ENCODE measurements around the gene CRADD. TPM values are rescaled to one million over a fixed set of nuclear protein-coding genes. Genes with fewer than 3 reads are reported as not detected.

CRADD gene
- total and polyA plus RNA-seq, 2 experiments from 2014 or later, result 18.6 to 21.5 TPM

- H3K9me2 ChIP-seq (ENCODE audit: insufficient read depth), result no peaks in the 10 kb centered on the region
- H3K27ac ChIP-seq, result peak overlapping the region; percentile 87
- no peak for DNase-seq
- H3F3A ChIP-seq (ENCODE audit: insufficient read depth), result no peaks in the 10 kb centered on the region
- H3K4me1 ChIP-seq (ENCODE audit: insufficient read depth), result peaks cover 35% of the 10 kb centered on the region
- H3K27me3 ChIP-seq (replicated peaks; ENCODE audit: insufficient read depth), result no peaks in the 10 kb centered on the region
- no peaks in the 10 kb centered on the region for H4K20me1 ChIP-seq (ENCODE audit: insufficient read depth)
- H3K4me3 ChIP-seq, result peak overlapping the region; percentile 90
- no peaks in the 10 kb centered on the region for H3K36me3 ChIP-seq (ENCODE audit: low read depth)
- H2AFZ ChIP-seq, result peak overlapping the region; percentile 97
- in situ Hi-C loops (cut with MboI), result loop anchor here (5.0 to 10.0 kb wide), 2 partner anchors 171 to 351 kb away; partner anchors contain the start of gene SOCS2
- 90 to 91% methylated on average over 9 of the region's 9 CpGs for WGBS, 2 experiments (ENCODE audit: low coverage in 1 of 2, low lambda C conversion rate in 2 of 2, missing lambda C conversion rate in 2 of 2)
- peaks cover 16% of the 10 kb centered on the region; the same call in 1 of the 2 replicates for H3K79me2 ChIP-seq (ENCODE audit: insufficient read depth)
- peak overlapping the region; percentile 86 for H3K9ac ChIP-seq
- H3K4me2 ChIP-seq (ENCODE audit: unreplicated experiment), result peak overlapping the region; percentile 96
- TF ChIP-seq EZH2phosphoT487 (IDR thresholded peaks at IDR 0.05; ENCODE audit: insufficient read depth, low read depth) (no peak), EZH2 (IDR thresholded peaks at IDR 0.05; ENCODE audit: insufficient read depth, poor library complexity, severe bottlenecking) (no peak)
- no peaks in the 10 kb centered on the region for H3K9me3 ChIP-seq (ENCODE audit: low read depth)
Observed at GRCh38 chr12:93743229-93743998, 66.2 kb downstream of the CRADD start.

- H3K27ac ChIP-seq, result no peak overlapping the region
- H2AFZ ChIP-seq, result no peak overlapping the region
- H3K4me1 ChIP-seq (ENCODE audit: insufficient read depth), result peaks cover 27% of the 10 kb centered on the region
- H3K27me3 ChIP-seq (replicated peaks; ENCODE audit: insufficient read depth), result no peaks in the 10 kb centered on the region
- H3K79me2 ChIP-seq (ENCODE audit: insufficient read depth), result peaks cover 12% of the 10 kb centered on the region; the same call in 1 of the 2 replicates
- no peak for DNase-seq
- H3K9me3 ChIP-seq (ENCODE audit: low read depth), result no peaks in the 10 kb centered on the region
- H4K20me1 ChIP-seq (ENCODE audit: insufficient read depth), result no peaks in the 10 kb centered on the region
- H3K4me2 ChIP-seq (ENCODE audit: unreplicated experiment), result no peak overlapping the region
- in situ Hi-C loops (cut with MboI), result loop anchor here (5.0 to 10.0 kb wide), 2 partner anchors 172 to 351 kb away; partner anchors contain the start of gene SOCS2
- no peaks in the 10 kb centered on the region for H3K9me2 ChIP-seq (ENCODE audit: insufficient read depth)
- WGBS, 2 experiments (ENCODE audit: low coverage in 1 of 2, low lambda C conversion rate in 2 of 2, missing lambda C conversion rate in 2 of 2), result 96 to 97% methylated on average over 4 of the region's 4 CpGs
- TF ChIP-seq EZH2phosphoT487 (IDR thresholded peaks at IDR 0.05; ENCODE audit: insufficient read depth, low read depth) (no peak), EZH2 (IDR thresholded peaks at IDR 0.05; ENCODE audit: insufficient read depth, poor library complexity, severe bottlenecking) (no peak)
- H3K4me3 ChIP-seq, result no peak overlapping the region
- H3K9ac ChIP-seq, result no peak overlapping the region
- H3F3A ChIP-seq (ENCODE audit: insufficient read depth), result no peaks in the 10 kb centered on the region
- no peaks in the 10 kb centered on the region for H3K36me3 ChIP-seq (ENCODE audit: low read depth)
Observed at GRCh38 chr12:93743999-93744689, 67.0 kb downstream of the CRADD start.

GRCh38 chr12:93745286-93745685 is 68.1 kb downstream of the CRADD start:
- Histone ChIP-seq H3K9me3 (ENCODE audit: low read depth) (no peaks in the 10 kb centered on the region), H3K9me2 (ENCODE audit: insufficient read depth) (no peaks in the 10 kb centered on the region), H3K4me2 (ENCODE audit: unreplicated experiment) (no peak overlapping the region), H3K9ac (no peak overlapping the region), H3K36me3 (ENCODE audit: low read depth) (no peaks in the 10 kb centered on the region), H4K20me1 (ENCODE audit: insufficient read depth) (no peaks in the 10 kb centered on the region), H3K79me2 (ENCODE audit: insufficient read depth) (peaks cover 2% of the 10 kb centered on the region; the same call in 1 of the 2 replicates), H2AFZ (no peak overlapping the region), H3K4me3 (no peak overlapping the region), H3K27me3 (replicated peaks; ENCODE audit: insufficient read depth) (no peaks in the 10 kb centered on the region), H3K4me1 (ENCODE audit: insufficient read depth) (peaks cover 20% of the 10 kb centered on the region), H3F3A (ENCODE audit: insufficient read depth) (no peaks in the 10 kb centered on the region), H3K27ac (no peak overlapping the region)
- 85% methylated on average over 2 of the region's 2 CpGs for WGBS, 2 experiments (ENCODE audit: low coverage in 1 of 2, low lambda C conversion rate in 2 of 2, missing lambda C conversion rate in 2 of 2)
- no peak for DNase-seq
- in situ Hi-C loops (cut with MboI), result loop anchor here (10.0 kb wide), 1 partner anchor 350 kb away; no protein-coding TSS in a partner anchor
- TF ChIP-seq EZH2 (IDR thresholded peaks at IDR 0.05; ENCODE audit: insufficient read depth, poor library complexity, severe bottlenecking) (no peak), EZH2phosphoT487 (IDR thresholded peaks at IDR 0.05; ENCODE audit: insufficient read depth, low read depth) (no peak)

GRCh38 chr12:93746572-93747168 is 69.5 kb downstream of the CRADD start:
- in situ Hi-C loops (cut with MboI), result loop anchor here (10.0 kb wide), 1 partner anchor 348 kb away; no protein-coding TSS in a partner anchor

More at GRCh38 chr12:93746572-93747168, 69.5 kb downstream of the CRADD start:
- no peak overlapping the region for H3K4me3 ChIP-seq
- no peaks in the 10 kb centered on the region for H4K20me1 ChIP-seq (ENCODE audit: insufficient read depth)
- no peaks in the 10 kb centered on the region; the same call in 1 of the 2 replicates for H3K79me2 ChIP-seq (ENCODE audit: insufficient read depth)
- H3K27ac ChIP-seq, result no peak overlapping the region
- H3K4me1 ChIP-seq (ENCODE audit: insufficient read depth), result peaks cover 12% of the 10 kb centered on the region; the same call in 1 of the 2 replicates
- no peak overlapping the region for H3K9ac ChIP-seq
- no peak overlapping the region for H2AFZ ChIP-seq
- no peaks in the 10 kb centered on the region for H3F3A ChIP-seq (ENCODE audit: insufficient read depth)
- H3K9me2 ChIP-seq (ENCODE audit: insufficient read depth), result no peaks in the 10 kb centered on the region
- H3K4me2 ChIP-seq (ENCODE audit: unreplicated experiment), result no peak overlapping the region
- no peaks in the 10 kb centered on the region for H3K36me3 ChIP-seq (ENCODE audit: low read depth)
- TF ChIP-seq EZH2phosphoT487 (IDR thresholded peaks at IDR 0.05; ENCODE audit: insufficient read depth, low read depth) (no peak), EZH2 (IDR thresholded peaks at IDR 0.05; ENCODE audit: insufficient read depth, poor library complexity, severe bottlenecking) (no peak)
- H3K27me3 ChIP-seq (replicated peaks; ENCODE audit: insufficient read depth), result no peaks in the 10 kb centered on the region
- no peaks in the 10 kb centered on the region for H3K9me3 ChIP-seq (ENCODE audit: low read depth)
- WGBS, 2 experiments (ENCODE audit: low coverage in 1 of 2, low lambda C conversion rate in 2 of 2, missing lambda C conversion rate in 2 of 2), result 86 to 90% methylated on average over 4 of the region's 4 CpGs
- DNase-seq, result no peak

Data from GM23248 (cell line).